Measurements from ENCODE around the gene EIF3L.
A peak's percentile ranks its signal among the peaks of the same experiment; 100 is the strongest.

The EIF3L gene

DNA sequence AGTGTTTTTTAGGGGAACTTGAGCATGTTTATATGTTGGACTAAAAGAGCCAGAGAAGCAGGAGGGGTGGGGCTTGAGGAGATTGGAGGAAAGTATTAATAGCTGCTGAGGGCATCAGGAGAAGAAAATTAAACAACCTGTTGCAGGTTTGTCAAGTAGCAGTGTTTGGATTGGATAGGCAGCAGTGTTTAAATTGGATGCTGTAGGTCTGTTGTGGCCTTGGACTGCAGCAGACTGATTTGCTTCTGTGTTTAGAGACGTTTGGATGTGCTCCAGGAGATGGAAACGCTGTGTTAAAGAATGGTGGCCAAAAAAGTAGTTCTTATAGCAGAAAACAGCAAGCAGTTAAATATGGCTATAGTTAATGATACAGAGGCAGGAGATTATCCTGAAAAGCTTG, 5.7 kb downstream of the EIF3L start:
- no peak for DNase-seq (ENCODE audit: low read depth in 2 of 2)

DNA sequence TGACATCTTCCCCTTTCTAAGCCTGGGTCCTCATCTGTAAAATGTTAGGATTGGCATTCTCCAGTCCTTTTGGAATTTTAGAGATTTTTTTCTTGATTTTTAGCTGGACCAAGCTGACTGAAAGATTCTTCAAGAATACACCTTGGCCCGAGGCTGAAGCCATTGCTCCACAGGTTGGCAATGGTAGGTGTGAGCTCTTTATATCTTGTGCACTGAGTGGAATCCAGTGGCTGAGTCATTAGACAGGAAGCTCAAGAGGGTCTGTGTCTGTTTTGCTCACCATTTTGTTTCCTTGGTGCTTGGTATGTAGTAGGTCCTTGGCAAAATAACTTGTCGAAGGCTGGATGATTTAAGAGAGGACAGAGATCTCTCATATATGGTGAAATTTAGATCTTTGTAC, 6.2 kb downstream of the EIF3L start:
- no peak for DNase-seq (ENCODE audit: low read depth in 2 of 2)

DNA sequence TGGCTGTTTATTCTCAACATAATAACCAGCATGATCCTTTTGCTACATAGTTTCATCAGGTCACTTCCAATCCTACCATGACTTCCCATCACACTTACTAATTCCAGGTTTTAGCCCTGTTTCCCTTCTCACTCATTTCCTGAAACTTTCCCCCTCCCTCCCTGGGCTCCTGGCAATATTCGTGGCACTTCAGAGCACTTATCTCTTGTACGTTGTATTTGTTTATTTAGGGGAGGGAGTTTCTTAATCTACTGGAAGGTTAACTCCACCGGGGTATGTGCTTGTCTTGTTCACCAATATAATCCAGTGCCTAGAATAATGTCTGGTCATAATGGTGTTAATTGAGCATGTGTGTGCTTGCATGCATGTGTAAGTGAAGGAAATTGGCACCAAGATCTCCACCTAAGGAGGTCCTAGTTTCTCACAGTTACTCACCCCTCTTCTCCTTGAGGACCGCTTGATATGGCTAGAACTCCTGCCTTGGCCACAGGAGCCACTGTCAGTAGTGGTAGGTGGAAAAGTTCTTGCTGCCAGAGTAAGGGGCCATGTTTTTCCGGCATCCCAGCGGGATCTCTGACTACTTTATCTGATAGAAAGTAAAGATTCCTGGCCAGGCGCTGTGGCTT, 11.7 kb downstream of the EIF3L start:
- DNase-seq (ENCODE audit: low read depth in 2 of 2): no peak

DNA sequence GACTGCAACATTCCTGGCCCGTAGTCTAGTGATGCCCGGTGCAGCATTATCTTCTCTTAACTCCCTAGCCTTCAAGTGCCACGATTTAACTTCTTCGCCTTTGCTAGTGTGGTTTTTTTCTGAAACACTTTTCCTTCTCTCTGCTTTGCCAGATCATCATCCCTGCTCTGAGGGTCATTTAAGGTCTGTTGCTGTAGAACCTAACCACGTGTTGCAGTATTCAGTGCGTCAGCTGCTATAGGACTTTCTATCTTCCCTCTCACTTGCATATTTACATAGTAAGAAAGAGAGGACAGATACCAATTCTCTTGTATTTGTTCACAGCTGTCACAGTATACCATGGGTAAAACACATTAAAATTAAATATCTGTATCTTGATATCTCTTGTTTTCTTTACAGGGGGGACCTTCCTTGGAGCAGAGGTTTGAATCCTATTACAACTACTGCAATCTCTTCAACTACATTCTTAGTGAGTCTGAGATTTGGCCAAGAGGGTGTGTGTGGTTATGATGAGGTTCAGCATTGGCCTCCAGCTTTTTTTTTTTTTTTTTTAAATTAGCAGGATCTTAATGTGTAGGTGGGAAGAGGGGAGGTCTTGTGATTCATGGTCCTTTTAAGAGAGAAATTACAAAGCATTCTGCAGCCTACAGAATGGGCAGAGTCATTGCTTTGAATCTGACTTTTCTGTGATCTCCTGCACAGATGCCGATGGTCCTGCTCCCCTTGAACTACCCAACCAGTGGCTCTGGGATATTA, 13.5 kb downstream of the EIF3L start:
- no peak for DNase-seq (ENCODE audit: low read depth in 2 of 2)

DNA sequence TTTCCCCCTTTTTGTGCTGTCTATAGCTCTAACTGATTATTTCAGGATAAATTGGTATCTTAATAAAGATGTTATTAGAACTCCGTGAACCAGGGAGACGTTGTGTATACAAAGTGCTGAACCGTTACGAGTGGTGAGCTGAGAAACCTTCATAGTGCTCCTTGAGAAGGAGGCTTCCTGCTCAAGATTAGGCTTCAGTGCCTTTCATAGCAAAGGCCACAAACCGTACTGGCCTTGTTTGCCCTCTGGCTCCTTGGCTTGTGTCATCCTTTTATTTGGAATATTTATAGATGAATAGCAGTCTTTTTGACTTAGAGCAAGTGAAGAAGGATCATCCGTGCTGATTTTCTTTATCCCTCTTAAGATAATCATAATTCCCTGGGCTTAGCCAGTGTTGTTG, 16.3 kb downstream of the EIF3L start:
- no peak for DNase-seq (ENCODE audit: low read depth in 2 of 2)

DNA sequence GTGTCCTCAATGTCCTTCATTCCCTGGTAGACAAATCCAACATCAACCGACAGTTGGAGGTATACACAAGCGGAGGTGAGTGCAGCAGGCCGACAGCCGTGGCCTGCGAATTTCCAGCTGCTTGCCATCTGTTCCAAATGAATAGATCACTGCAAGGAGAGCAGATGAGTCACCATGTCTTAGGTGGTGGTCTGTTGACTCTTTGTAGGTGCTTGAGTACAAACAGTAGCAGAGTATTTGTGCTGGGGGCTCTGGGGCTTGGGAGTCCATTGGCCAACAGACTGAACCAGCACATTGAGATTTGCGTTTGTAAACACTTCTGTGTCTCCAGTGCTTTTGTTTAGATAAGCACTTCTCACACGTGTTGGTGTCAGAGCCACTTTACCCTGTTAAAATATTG, 21.1 kb downstream of the EIF3L start:
- DNase-seq (ENCODE audit: low read depth in 2 of 2): no peak

DNA sequence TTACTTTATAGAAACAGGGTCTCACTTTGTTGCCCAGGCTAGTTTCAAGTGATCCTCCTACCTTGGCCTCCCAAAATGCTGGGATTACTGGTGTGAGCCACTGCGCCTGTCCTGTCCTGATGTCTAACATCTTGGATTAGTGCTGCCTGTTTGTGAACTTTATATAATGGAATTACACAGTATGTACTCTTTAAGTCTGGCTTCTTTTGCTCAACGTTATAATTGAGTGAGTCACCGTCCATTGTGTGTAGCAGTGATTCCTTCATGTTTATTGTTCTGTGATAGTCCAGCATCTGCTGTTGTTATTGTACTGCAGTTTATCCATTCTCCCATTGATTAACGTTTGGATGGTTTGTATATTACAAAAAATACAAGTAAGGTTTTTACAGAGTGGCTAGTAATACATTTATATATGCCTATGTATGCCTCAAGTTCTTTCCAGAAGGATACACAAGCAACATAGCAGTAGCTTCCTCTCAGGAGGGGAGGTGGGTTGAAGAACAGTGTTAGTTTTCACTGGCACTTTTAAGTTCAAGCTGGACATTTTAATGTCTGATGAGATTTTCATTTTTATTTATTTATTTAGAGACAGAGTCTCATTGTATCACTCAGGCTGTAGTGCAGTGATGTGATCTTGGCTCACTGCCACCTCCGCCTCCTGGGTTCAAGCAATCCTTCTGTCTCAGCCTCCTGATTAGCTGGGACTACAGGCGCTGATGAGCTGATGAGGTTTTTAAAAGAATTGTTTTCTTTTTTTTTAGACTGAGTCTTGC, 31.6 kb downstream of the EIF3L start:
- DNase-seq (ENCODE audit: low read depth in 2 of 2): no peak

DNA sequence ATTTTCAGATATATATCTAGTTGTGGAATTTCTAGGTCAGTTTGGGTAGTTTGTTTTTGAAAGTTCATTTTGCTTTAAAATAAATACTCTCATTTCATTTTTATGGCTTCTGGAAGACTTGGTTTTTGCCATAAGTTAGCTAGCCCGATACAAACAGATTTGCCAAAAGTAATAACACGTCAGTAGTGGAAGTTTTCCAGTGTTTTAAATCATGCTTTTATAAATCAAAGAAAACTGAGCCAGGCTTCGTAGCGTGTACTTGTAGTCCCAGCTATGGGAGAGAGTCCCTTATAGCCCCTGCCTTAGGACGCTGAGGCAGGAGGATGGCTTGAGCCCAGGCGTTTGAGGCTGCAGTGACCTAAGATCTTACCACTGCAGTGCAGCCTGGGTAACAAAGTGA, 35.2 kb downstream of the EIF3L start:
- DNase-seq (ENCODE audit: low read depth in 2 of 2): no peak

DNA sequence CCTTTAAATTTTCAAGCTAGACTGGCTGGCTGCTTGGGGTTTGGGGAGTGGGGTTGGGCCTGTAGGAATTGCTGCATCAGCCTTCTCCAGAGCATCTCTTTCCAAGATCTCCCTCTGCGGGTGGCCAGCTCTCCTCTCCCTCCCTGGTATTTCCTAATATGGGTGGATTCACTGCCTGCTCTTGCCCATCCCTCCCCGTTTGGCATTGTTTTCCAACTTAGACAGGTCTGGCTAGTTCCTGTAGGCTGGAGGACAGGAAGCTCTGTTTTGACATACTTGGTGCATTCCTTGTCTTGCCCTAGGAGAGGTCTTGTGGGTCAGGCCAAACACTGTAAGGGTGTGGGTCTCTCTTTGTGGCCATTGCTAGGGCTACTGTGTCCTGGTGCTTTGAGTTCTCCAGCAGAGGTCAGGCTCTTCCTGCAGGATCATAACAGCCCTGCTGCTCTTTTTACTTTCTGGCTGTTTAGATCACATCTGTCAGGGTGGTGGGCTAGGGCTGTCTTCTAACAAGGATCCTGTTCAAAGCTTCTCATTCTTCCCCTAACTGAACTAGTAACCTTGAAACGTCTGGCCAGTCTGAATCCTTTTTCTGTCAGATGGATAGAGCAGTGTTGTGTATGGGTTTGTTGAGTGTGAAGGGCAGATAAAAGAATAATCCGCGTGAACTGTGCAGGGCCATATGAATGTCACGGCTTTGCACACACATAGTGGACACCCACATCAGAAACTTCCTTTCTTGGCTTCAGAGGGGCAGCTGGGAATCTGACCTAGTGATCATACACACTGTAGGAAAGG, 38.6 kb downstream of the EIF3L start:
- no peak for DNase-seq (ENCODE audit: low read depth in 2 of 2)

DNA sequence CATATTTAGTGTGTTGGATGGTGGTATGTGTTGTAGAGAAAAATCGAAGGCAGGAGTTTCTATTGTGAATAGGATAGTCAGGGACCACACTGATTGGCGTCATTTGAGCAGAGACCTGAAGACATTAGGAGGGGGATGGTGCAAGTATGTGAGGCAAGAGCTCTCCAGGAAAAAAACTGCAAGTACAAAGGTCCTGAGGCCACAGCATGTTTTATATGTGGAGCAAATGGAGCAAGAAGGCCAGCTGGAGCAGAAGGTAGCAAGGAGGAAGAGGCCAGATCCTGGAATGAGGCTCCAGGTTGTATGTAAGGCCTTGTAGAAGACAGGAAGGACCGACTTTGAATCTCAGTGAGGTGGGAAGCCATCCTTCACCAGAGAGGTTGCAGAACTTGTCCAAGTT, 42.7 kb downstream of the EIF3L start:
- no peak for DNase-seq (ENCODE audit: low read depth in 2 of 2)

DNA sequence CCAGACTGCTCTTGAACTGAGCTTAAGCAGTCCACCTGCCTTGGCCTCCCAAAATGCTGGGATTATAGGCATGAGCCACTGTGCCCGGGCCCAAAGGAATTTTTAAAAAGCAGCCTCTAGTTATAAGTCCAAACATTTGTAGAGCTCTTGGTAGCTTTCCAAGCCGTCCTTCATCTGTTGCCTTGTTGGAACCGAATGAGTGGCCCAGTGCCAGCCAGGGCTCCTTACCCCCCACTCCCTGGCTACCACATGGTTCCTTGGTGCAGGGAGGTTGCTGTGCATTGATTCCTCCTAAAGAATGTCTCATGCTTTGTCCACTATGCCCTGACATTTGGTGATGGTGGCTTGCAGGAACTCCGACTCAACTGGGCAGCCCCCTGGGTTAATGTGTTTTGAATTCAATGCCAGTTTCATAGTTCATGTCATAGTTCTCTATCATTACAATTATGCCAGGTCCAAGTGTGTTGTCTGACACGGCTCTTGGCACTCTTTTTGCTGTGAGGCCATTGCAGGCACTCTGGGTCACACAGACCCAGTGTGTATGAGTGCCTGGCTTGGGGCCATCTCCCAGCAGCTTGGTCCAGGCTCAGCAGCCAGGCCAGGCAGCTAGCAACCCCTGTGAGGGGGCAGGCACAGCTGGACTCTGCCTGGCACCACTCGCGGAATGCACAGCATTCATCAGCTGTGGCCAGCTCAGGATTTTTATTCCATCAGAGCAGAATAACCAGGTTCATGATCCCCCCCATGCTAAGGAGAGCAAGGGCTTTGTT, 43.5 kb downstream of the EIF3L start:
- no peak for DNase-seq (ENCODE audit: low read depth in 2 of 2)

DNA sequence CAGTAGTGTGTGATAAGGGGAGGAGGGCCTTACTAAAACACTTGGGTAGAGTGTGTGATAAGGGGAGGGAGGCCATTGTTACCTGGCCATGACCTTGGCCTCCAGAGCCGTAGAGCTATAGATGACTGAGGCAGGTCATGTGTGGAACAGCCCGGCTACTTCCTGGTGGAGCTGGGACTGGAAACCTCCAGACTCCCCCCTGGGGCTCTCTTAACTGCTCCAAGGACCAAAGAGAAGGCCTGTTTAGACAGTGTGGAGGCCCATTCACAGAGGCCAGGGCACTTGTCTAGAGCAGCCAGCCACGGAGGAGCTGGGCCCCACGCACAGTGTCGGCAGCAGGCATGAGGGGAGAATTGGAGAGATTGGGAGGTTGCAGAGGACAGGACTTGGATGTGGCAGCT, 44.4 kb downstream of the EIF3L start:
- DNase-seq (ENCODE audit: low read depth in 2 of 2): no peak

DNA sequence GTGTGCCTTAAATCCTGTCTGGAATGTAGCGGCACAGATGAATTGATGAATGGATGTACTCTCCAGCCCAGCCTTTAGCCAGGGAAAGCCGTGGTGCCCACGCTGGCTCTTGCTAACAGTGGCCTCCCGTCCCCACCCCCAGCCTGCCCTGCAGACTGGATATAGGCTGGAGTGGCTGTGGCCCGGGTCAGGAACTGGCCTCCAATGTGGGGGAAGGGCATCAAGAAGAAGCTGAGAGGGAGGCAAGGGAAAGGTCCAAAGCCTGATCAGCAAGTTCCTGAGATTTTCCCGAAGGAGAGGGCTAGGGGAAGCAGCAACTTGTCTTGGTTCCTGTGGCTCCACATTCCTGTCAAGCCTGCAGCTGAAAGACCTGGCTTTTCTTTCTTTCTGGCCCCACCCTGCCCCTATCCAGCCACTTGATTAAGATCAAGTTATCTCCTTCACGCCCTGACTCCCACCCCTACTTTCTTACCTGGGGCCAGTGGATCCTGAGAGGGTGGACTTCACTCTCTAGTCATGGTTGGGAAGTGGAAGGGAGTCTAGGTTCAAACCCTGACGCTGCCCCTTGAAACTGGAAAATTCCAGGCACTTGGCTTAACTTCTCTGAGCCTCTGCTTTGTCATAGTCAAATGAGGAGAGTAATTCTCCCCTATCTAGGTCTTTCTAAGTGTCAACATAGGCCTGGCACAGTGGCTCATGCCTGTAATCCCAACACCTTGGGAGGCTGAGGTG, 45.9 kb downstream of the EIF3L start:
- DNase-seq (ENCODE audit: low read depth in 2 of 2): no peak

DNA sequence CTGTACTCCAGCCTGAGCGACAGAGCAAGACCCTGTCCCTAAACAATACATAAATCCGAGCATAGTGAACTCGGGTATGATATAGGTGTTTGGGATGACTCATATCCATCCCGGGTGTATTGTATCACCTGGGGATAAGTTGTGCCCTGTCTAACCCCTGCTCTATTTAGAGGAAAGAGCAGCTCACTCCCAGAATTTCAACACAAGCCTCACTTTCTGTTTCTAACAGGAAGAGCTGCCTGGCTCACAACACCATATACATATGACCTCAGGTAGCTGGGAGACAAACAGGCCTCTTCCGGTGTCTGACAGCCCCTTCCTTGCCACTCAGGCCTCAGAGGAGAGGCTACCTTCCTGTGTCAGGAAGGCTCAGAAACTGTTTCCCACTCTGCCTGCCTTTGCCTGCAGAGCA, 47.0 kb downstream of the EIF3L start:
- peak in 1 of 2 donors; percentile 21 for DNase-seq (ENCODE audit: low read depth in 2 of 2)

DNA sequence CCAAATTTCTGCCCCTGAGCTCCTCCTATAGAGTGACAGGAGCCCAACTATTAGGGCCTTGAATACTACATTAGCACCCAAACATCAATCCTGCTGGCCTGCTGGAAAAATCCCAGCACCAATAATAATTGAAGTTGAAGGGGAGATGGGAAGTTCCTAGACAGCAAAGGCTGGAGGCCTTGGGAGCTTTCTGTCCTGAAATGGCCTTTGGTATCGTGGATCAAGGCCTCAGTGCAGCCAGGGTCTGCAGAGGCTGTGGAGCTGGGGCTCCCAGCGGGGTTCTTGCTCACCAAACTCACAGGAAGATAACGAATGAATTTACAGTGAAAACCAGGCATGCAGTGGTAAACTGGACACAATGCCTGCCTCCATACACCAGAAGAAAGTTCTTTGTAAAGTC, 47.7 kb downstream of the EIF3L start:
- no peak for DNase-seq (ENCODE audit: low read depth in 2 of 2)

DNA sequence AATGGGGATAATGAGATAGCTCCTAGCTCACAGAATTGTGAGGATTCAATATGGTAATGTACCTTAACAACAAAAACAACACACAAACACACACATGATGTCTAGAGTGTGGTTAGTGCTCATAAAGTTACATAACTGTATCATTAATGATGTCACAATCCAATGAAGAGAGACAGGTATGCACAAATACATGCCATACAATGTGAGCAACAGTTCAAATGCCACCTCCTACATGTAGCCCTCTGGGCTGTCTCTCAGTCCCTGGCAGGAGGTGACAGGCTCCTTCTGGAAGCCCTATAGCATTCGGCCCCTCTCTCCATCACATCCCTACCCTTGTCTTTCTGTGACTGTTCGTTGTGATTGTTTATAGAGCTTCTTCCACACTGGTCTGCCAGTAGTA, 48.6 kb downstream of the EIF3L start:
- DNase-seq (ENCODE audit: low read depth in 2 of 2): no peak

DNA sequence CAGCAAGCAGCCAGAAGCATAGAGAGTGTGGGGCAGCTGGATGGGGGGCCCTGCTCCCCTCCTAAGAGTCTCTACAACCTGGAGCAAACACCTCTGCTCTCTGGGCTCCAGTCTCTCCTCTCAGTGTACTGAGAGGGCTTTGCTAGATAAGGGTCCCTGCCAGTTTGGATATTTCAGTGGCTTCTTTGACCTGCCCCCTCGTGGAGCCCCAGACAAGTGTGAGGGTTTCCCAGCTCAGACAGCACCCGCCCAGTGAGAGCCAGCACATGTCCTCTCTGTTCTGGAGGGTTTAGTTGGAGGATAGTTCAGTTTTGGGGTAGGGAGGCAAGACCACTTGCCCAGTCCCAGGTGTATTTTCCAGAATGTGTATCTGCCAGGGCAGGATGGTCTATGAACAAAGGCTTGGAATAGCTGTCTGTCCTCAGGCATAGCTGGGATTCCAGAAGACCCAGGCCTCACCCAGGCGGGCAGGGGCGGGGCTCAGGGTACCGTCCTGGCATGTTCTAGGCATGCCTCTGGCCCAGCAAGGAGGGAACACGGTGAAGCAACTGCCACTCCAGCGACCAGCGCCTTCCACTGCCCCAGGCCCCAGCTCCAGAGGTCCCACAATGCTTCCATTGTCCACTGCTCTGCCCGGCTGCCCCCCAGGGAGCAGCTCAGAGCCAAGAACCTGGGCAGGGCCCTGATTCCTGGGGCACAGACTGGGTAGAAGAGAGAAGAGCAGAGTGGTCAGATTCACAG, 49.4 kb downstream of the EIF3L start:
- DNase-seq (ENCODE audit: low read depth in 2 of 2): no peak

DNA sequence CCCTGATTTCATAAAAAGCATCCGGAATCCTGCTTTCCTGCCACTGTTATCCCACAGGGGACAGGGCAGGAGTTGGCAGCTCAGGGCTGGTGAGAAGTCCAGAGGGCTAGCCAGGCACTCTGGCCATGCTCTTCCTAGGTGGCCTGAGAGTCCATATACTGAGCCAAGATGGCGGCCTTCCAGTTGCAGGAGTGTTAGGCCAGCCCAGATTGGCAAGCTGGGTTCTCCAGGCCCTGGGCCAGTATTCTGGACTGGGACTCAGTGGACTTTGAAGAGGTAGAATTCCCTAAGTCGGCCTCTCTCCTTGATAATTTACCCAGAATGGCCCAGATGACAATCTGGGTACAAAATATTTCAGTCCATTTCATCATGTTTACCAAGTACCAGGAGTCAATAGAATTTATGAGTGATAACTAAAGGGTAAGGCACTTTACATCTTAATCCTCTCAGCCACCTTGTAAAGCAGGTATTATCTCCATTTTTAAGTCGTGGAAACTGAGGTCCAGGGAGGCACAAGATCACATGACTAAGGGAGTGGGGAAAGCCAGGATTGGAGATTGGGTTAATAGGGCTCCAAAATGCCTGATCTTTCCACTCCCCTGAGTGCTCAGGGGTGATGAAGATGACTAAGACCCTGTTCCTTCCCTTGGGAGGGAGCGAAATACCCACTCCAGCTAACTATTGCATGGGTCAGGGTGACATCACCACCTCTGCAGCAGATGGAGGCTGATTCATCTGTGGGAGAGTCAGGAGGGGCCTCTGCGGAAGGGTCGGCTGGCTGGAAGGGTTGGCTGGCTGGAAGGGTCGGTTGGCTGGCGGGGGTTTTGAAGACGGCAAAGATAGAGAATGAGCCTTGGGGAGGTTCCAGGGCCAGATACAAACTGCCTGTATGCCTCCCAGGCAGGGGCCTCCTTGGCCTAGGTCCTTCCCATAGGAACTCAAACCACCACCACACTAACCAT, 55.6 kb downstream of the EIF3L start:
- no peak for DNase-seq (ENCODE audit: low read depth in 2 of 2)
